ENCODE results near the gene TWF2.

- TF ChIP-seq MAX (IDR thresholded peaks at IDR 0.05), result no peak
- TF ChIP-seq RAD21 (IDR thresholded peaks at IDR 0.05; ENCODE audit: low read depth), result no peak
- TF ChIP-seq CREB1 (IDR thresholded peaks at IDR 0.05; ENCODE audit: low read depth), result no peak
- TF ChIP-seq EP300 (IDR thresholded peaks at IDR 0.05; ENCODE audit: borderline replicate concordance), result no peak
- TF ChIP-seq, protein P1, sequence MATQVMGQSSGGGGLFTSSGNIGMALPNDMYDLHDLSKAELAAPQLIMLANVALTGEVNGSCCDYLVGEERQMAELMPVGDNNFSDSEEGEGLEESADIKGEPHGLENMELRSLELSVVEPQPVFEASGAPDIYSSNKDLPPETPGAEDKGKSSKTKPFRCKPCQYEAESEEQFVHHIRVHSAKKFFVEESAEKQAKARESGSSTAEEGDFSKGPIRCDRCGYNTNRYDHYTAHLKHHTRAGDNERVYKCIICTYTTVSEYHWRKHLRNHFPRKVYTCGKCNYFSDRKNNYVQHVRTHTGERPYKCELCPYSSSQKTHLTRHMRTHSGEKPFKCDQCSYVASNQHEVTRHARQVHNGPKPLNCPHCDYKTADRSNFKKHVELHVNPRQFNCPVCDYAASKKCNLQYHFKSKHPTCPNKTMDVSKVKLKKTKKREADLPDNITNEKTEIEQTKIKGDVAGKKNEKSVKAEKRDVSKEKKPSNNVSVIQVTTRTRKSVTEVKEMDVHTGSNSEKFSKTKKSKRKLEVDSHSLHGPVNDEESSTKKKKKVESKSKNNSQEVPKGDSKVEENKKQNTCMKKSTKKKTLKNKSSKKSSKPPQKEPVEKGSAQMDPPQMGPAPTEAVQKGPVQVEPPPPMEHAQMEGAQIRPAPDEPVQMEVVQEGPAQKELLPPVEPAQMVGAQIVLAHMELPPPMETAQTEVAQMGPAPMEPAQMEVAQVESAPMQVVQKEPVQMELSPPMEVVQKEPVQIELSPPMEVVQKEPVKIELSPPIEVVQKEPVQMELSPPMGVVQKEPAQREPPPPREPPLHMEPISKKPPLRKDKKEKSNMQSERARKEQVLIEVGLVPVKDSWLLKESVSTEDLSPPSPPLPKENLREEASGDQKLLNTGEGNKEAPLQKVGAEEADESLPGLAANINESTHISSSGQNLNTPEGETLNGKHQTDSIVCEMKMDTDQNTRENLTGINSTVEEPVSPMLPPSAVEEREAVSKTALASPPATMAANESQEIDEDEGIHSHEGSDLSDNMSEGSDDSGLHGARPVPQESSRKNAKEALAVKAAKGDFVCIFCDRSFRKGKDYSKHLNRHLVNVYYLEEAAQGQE (IDR thresholded peaks at IDR 0.05; ENCODE audit: low read depth), result no peak
- TF ChIP-seq YY1 (IDR thresholded peaks at IDR 0.05; ENCODE audit: low read depth), result no peak
Measured at GRCh38 chr3:52279596-52279995, 40.6 kb upstream of the TWF2 start.
